Panc1 (cell line): ENCODE results near the gene MTHFS. TPM values are rescaled to one million over a fixed set of nuclear protein-coding genes. Genes with fewer than 3 reads are reported as not detected.
"Not testable (repeated sequence)": the region's sequence is repeated elsewhere in the genome, so short reads cannot be mapped to it uniquely, and the experiment has no call there.

Source experiments
- ATAC-seq: fragments of 200-7000 bp; cut with Tn5 transposase; 2 replicates; pipeline ENCODE4 v1.9.1; 2020; ENCODE audit warnings: mild to moderate bottlenecking, moderate library complexity
- BruUV-seq: library from RNA; stranded (reverse); fragments of 400-500 nt; replicated peaks from 2 replicates; lab custom pipeline; 2021; lab: Mats Ljungman, UMichigan
- CTCF ChIA-PET: fragments of 300-600 bp; sonication (Branson Sonifier 250); formaldehyde crosslinking; loops from one replicate; lab custom pipeline; 2022; ENCODE audit warnings: antibody characterized with exemption; lab: Charles Lee
- POLR2A ChIA-PET: fragments of 300-600 bp; sonication (Branson Sonifier 250); formaldehyde crosslinking; loops from one replicate; lab custom pipeline; 2022; ENCODE audit warnings: antibody characterized with exemption; lab: Charles Lee
- DNase-seq: peaks from one replicate; pipeline ENCODE4 v3.0.0-alpha.2; 2010; ENCODE audit warnings: low read depth, low spot score
- H3K27ac ChIP-seq: 2 replicates; pipeline ENCODE4 v1.5.1; 2011; ENCODE audit warnings: mild to moderate bottlenecking, low read length, inconsistent platforms
- H3K27me3 ChIP-seq: fragments of 200-500 bp; sonication (Bioruptor generic); 2 replicates; pipeline ENCODE4 v1.6.0; 2014; ENCODE audit warnings: low read length, inconsistent platforms; ENCODE audit not compliant: control insufficient read depth, insufficient read depth
- H3K36me3 ChIP-seq: fragments of 200-500 bp; sonication (Bioruptor generic); 2 replicates; pipeline ENCODE4 v1.5.1; 2014; ENCODE audit warnings: inconsistent platforms, mild to moderate bottlenecking, low read length, moderate library complexity; ENCODE audit not compliant: control insufficient read depth, insufficient read depth
- H3K4me1 ChIP-seq: 2 replicates; pipeline ENCODE4 v1.5.1; 2011; ENCODE audit warnings: inconsistent platforms, mild to moderate bottlenecking, low read length, moderate library complexity; ENCODE audit not compliant: control insufficient read depth, insufficient read depth
- H3K4me3 ChIP-seq, 2 experiments: 2 replicates each; pipeline ENCODE4 v1.5.1; 2011 to 2012; ENCODE audit warnings: low read depth in 2 of 2, low read length in 2 of 2, mild to moderate bottlenecking in 2 of 2, inconsistent platforms in 1 of 2, moderate library complexity in 1 of 2
- H3K9me3 ChIP-seq: fragments of 200-500 bp; sonication (Bioruptor generic); 2 replicates; pipeline ENCODE4 v1.5.1; 2014; ENCODE audit warnings: low read depth, mild to moderate bottlenecking, inconsistent platforms, low read length, moderate library complexity; ENCODE audit not compliant: control insufficient read depth, insufficient read depth
- CTCF ChIP-seq: fragments of 450-650 bp; IDR thresholded peaks from 2 replicates; pipeline ENCODE4 v1.5.1; 2017; ENCODE audit warnings: mild to moderate bottlenecking
- POLR2AphosphoS5 ChIP-seq: IDR thresholded peaks from 2 replicates; pipeline ENCODE4 v1.6.1; 2012; ENCODE audit warnings: mild to moderate bottlenecking, low read depth, low read length, moderate library complexity
- REST ChIP-seq, 2 experiments: IDR thresholded peaks; 2 replicates each; pipeline ENCODE4 v1.6.1; 2011 to 2012; ENCODE audit warnings: low read depth in 2 of 2, control low read depth in 1 of 2, low read length in 1 of 2, mild to moderate bottlenecking in 1 of 2, moderate library complexity in 1 of 2; ENCODE audit not compliant: insufficient read depth in 1 of 2
- SIN3A ChIP-seq: IDR thresholded peaks from 2 replicates; pipeline ENCODE4 v1.6.1; 2012; ENCODE audit warnings: low read depth, mild to moderate bottlenecking, low read length, moderate library complexity, borderline replicate concordance; ENCODE audit not compliant: insufficient read depth
- TCF7L2 ChIP-seq: IDR thresholded peaks from 2 replicates; pipeline ENCODE4 v1.6.1; 2011; ENCODE audit warnings: mild to moderate bottlenecking, low read depth, low read length, inconsistent platforms
- in situ Hi-C: cut with HindIII; loops from 2 replicates; pipeline ENCODE4 v1.10.0; 2016; ENCODE audit warnings: low sequenced_read_pairs, low pct_unique_long_range_greater_than_20kb
- intact Hi-C: fragments of 100-400 bp; cut with micrococcal nuclease; formaldehyde crosslinking; loops from one replicate; pipeline ENCODE4 v1.10.0; 2022; ENCODE audit not compliant: unreplicated experiment
- total RNA-seq: library from RNA; stranded (reverse); gene quantifications from one replicate; pipeline ENCODE4 v1.2.1, GENCODE V29; 2021; ENCODE audit not compliant: unreplicated experiment

MTHFS gene
- total RNA-seq, 1 experiment from 2014 or later = 50.0 TPM

GRCh38 chr15:79898786-79899185 lies 2.0 kb upstream of the MTHFS start:
- ATAC-seq, BruUV-seq, POLR2A ChIA-PET, H3K9me3 ChIP-seq, H3K4me3 ChIP-seq, H3K36me3 ChIP-seq, DNase-seq, in situ Hi-C loops, H3K27me3 ChIP-seq, CTCF ChIA-PET: not testable (repeated sequence)
- intact Hi-C loops = loop anchor here (2.0 to 5.0 kb wide), 2 partner anchors 94 to 274 kb away; no protein-coding TSS in a partner anchor
- peak overlapping the region; percentile 89 for H3K27ac ChIP-seq
- H3K4me1 ChIP-seq = peaks cover 31% of the 10 kb centered on the region

GRCh38 chr15:79898369-79898768 lies 1.6 kb upstream of the MTHFS start:
- BruUV-seq = no TSS peak
- H3K27ac ChIP-seq = peak overlapping the region; percentile 89
- ATAC-seq (no peak), DNase-seq (no peak)
- intact Hi-C loops (loop anchor here (2.0 to 5.0 kb wide), 2 partner anchors 94 to 274 kb away; no protein-coding TSS in a partner anchor), in situ Hi-C loops (no loop called here)
- no peaks in the 10 kb centered on the region for H3K27me3 ChIP-seq
- CTCF ChIA-PET = no interaction called here
- H3K4me1 ChIP-seq = peaks cover 31% of the 10 kb centered on the region
- POLR2A ChIA-PET = no interaction called here
- H3K4me3 ChIP-seq = no peak overlapping the region
- H3K36me3 ChIP-seq = no peaks in the 10 kb centered on the region; the same call in 1 of the 2 replicates
- H3K9me3 ChIP-seq = no peaks in the 10 kb centered on the region
- TF ChIP-seq SIN3A = no peak
- TF ChIP-seq CTCF = no peak
- TF ChIP-seq TCF7L2 = no peak
- TF ChIP-seq REST (IDR thresholded peaks at IDR 0.05; ENCODE audit: insufficient read depth in 1 of 2, low read depth in 2 of 2, low read length in 1 of 2) = no peak
- TF ChIP-seq POLR2AphosphoS5 = no peak

DNA sequence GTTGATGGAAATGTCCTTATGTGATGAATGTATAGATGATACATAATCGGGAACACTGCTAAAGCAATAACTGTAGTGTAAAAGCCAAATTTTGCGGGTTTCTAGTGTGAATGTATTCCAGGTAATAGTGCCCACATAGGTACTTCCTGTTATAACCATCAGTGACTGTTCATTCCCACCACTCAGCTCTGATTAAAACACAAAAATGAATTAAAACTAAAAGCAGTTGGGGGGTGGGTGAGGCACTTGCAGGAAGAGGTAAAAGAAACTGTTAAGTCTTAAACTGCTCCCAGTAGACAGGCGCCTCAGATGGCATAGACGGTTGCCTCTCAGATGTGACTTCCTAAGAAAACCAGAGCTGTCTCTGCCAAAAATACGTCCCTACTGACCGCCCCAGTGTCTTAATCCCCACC lies 893 bp upstream of the MTHFS start:
- H3K9me3 ChIP-seq = no peaks in the 10 kb centered on the region
- no peaks in the 10 kb centered on the region; the same call in 1 of the 2 replicates for H3K36me3 ChIP-seq
- ChIA-PET POLR2A (no interaction called here), CTCF (no interaction called here)
- in situ Hi-C loops = no loop called here
- H3K27me3 ChIP-seq = no peaks in the 10 kb centered on the region
- TF ChIP-seq SIN3A = no peak
- no peak for TF ChIP-seq REST (IDR thresholded peaks at IDR 0.05; ENCODE audit: insufficient read depth in 1 of 2, low read depth in 2 of 2, low read length in 1 of 2)
- no peak for TF ChIP-seq POLR2AphosphoS5
- TF ChIP-seq CTCF = no peak
- no peak for TF ChIP-seq TCF7L2
- intact Hi-C loops = loop anchor here (2.0 to 5.0 kb wide), 2 partner anchors 95 to 275 kb away; no protein-coding TSS in a partner anchor
- H3K27ac ChIP-seq = peak overlapping the region; percentile 89
- peaks cover 31% of the 10 kb centered on the region for H3K4me1 ChIP-seq
- DNase-seq = no peak
- no peak for ATAC-seq
- TSS peak; percentile 89 for BruUV-seq
- peak overlapping the region; percentile 70 to 82; a peak in 3 of 4 replicates for H3K4me3 ChIP-seq
